HEK293 (cell line): ENCODE results near the gene HEYL.
A peak's percentile ranks its signal among the peaks of the same experiment; 100 is the strongest.

Experiments used
- CTCF ChIA-PET: fragments of 350-600 bp; formaldehyde crosslinking; extraction: SDS; loops from one replicate; lab custom pipeline; 2021; ENCODE audit warnings: antibody characterized with exemption; lab: Yijun Ruan, JAX
- POLR2A ChIA-PET: fragments of 300-600 bp; formaldehyde crosslinking; extraction: SDS; loops from one replicate; lab custom pipeline; 2020; ENCODE audit warnings: antibody characterized with exemption, inconsistent platforms; lab: Yijun Ruan, JAX
- H3K27ac ChIP-seq: fragments of 200-500 bp; sonication (Bioruptor generic); 2 replicates; pipeline ENCODE4 v1.5.1; 2014; ENCODE audit warnings: low read depth, low read length, control low read depth, inconsistent platforms; ENCODE audit errors: extremely low read depth
- H3K36me3 ChIP-seq, 2 experiments: fragments of 200-500 bp in 1 of 2; sonication (Bioruptor generic) in 1 of 2; 1 replicate in 1 of 2; 2 replicates in 1 of 2; pipeline ENCODE4 v1.5.1; 2014 to 2017; ENCODE audit warnings: inconsistent platforms in 2 of 2, low read length in 2 of 2; ENCODE audit not compliant: control insufficient read depth in 2 of 2, insufficient read depth in 1 of 2
- H3K4me1 ChIP-seq: fragments of 200-500 bp; sonication (Bioruptor generic); 2 replicates; pipeline ENCODE4 v1.5.1; 2014; ENCODE audit warnings: mild to moderate bottlenecking, low read length, inconsistent platforms; ENCODE audit not compliant: control insufficient read depth, insufficient read depth
- H3K4me3 ChIP-seq: 2 replicates; pipeline ENCODE4 v1.5.1; 2011; ENCODE audit warnings: low read depth, mild to moderate bottlenecking, control low read depth, low read length, moderate library complexity
- H3K9me3 ChIP-seq: fragments of 200-500 bp; sonication (Bioruptor generic); 2 replicates; pipeline ENCODE4 v1.5.1; 2014; ENCODE audit warnings: low read depth, low read length, inconsistent platforms; ENCODE audit not compliant: control insufficient read depth, insufficient read depth
- BCL11A ChIP-seq: fragments of 450-650 bp; formaldehyde crosslinking; IDR thresholded peaks from 2 replicates; pipeline ENCODE4 v1.5.1; 2016; ENCODE audit warnings: low read depth, missing biosample characterization, missing genetic modification characterization
- EGR2 ChIP-seq: fragments of 450-650 bp; formaldehyde crosslinking; IDR thresholded peaks from 2 replicates; pipeline ENCODE4 v1.5.1; 2016; ENCODE audit warnings: low read depth, missing biosample characterization, missing genetic modification characterization
- GLI4 ChIP-seq: fragments of 450-650 bp; formaldehyde crosslinking; IDR thresholded peaks from 2 replicates; pipeline ENCODE4 v1.5.1; 2016; ENCODE audit warnings: missing biosample characterization, missing genetic modification characterization
- IKZF3 ChIP-seq: fragments of 450-650 bp; IDR thresholded peaks from 2 replicates; pipeline ENCODE4 v1.5.0; 2018; ENCODE audit warnings: missing biosample characterization, mild to moderate bottlenecking, missing genetic modification characterization, moderate library complexity
- KLF1 ChIP-seq: fragments of 450-650 bp; formaldehyde crosslinking; IDR thresholded peaks from 2 replicates; pipeline ENCODE4 v1.5.1; 2016; ENCODE audit warnings: missing biosample characterization, missing genetic modification characterization
- MZF1 ChIP-seq: fragments of 450-650 bp; formaldehyde crosslinking; IDR thresholded peaks from 2 replicates; pipeline ENCODE4 v1.5.1; 2017; ENCODE audit warnings: missing biosample characterization, missing genetic modification characterization, borderline replicate concordance
- PRDM1 ChIP-seq: fragments of 450-650 bp; formaldehyde crosslinking; IDR thresholded peaks from 2 replicates; pipeline ENCODE4; 2016; ENCODE audit warnings: missing biosample characterization, missing genetic modification characterization
- YY2 ChIP-seq: fragments of 450-650 bp; formaldehyde crosslinking; IDR thresholded peaks from 2 replicates; pipeline ENCODE4 v1.5.1; 2016; ENCODE audit warnings: missing biosample characterization, missing genetic modification characterization
- ZBTB1 ChIP-seq: fragments of 450-650 bp; formaldehyde crosslinking; IDR thresholded peaks from 2 replicates; pipeline ENCODE4 v1.5.1; 2016; ENCODE audit warnings: missing biosample characterization, missing genetic modification characterization
- ZBTB21 ChIP-seq: fragments of 450-650 bp; formaldehyde crosslinking; IDR thresholded peaks from 2 replicates; pipeline ENCODE4 v1.5.1; 2017; ENCODE audit warnings: missing biosample characterization, missing genetic modification characterization
- ZBTB49 ChIP-seq: fragments of 450-650 bp; formaldehyde crosslinking; IDR thresholded peaks from 2 replicates; pipeline ENCODE4 v1.5.1; 2016; ENCODE audit warnings: missing biosample characterization, missing genetic modification characterization, low read depth
- ZFHX2 ChIP-seq: fragments of 450-650 bp; formaldehyde crosslinking; conservative IDR thresholded peaks from 2 replicates; pipeline ENCODE4 v1.5.1; 2016; ENCODE audit warnings: missing biosample characterization, missing genetic modification characterization
- ZNF16 ChIP-seq: fragments of 450-650 bp; formaldehyde crosslinking; IDR thresholded peaks from 2 replicates; pipeline ENCODE4 v1.5.1; 2016; ENCODE audit warnings: low read depth, missing biosample characterization, missing genetic modification characterization
- ZNF266 ChIP-seq: fragments of 450-650 bp; formaldehyde crosslinking; IDR thresholded peaks from 2 replicates; pipeline ENCODE4 v1.5.1; 2016; ENCODE audit warnings: missing biosample characterization, missing genetic modification characterization, low read depth
- ZNF274 ChIP-seq, 2 experiments: fragments of 200-500 bp in 1 of 2; fragments of 450-650 bp in 1 of 2; sonication (Bioruptor generic) in 1 of 2; formaldehyde crosslinking in 1 of 2; IDR thresholded peaks; 2 replicates each; pipeline versions ENCODE4 v1.5.1 to v1.6.1; 2014 to 2016; ENCODE audit warnings: borderline replicate concordance in 1 of 2, inconsistent platforms in 1 of 2, low read length in 1 of 2, missing biosample characterization in 1 of 2, missing genetic modification characterization in 1 of 2
- ZNF37A ChIP-seq: fragments of 450-650 bp; IDR thresholded peaks from 2 replicates; pipeline ENCODE4 v1.5.1; 2018; ENCODE audit warnings: missing biosample characterization, missing genetic modification characterization
- ZNF391 ChIP-seq: fragments of 450-650 bp; formaldehyde crosslinking; IDR thresholded peaks from 2 replicates; pipeline ENCODE4 v1.5.1; 2016; ENCODE audit warnings: low read depth, missing biosample characterization, missing genetic modification characterization, borderline replicate concordance
- ZNF426 ChIP-seq: fragments of 450-650 bp; formaldehyde crosslinking; IDR thresholded peaks from 2 replicates; pipeline ENCODE4 v1.5.1; 2017; ENCODE audit warnings: missing biosample characterization, missing genetic modification characterization, mild to moderate bottlenecking, inconsistent platforms, moderate library complexity
- ZNF473 ChIP-seq: fragments of 450-650 bp; formaldehyde crosslinking; IDR thresholded peaks from 2 replicates; pipeline ENCODE4 v1.5.1; 2017; ENCODE audit warnings: missing biosample characterization, missing genetic modification characterization
- ZNF571 ChIP-seq: fragments of 450-650 bp; formaldehyde crosslinking; IDR thresholded peaks from 2 replicates; pipeline ENCODE4 v1.5.0; 2017; ENCODE audit warnings: missing biosample characterization, missing genetic modification characterization
- ZNF670 ChIP-seq: fragments of 450-650 bp; formaldehyde crosslinking; IDR thresholded peaks from 2 replicates; pipeline ENCODE4 v1.5.1; 2016; ENCODE audit warnings: missing biosample characterization, missing genetic modification characterization, low read depth
- ZNF768 ChIP-seq: fragments of 450-650 bp; formaldehyde crosslinking; IDR thresholded peaks from 2 replicates; pipeline ENCODE4 v1.5.1; 2018; ENCODE audit warnings: missing biosample characterization, mild to moderate bottlenecking, missing genetic modification characterization
- TF ChIP-seq, protein P1 (sequence below): fragments of 450-650 bp; formaldehyde crosslinking; optimal IDR thresholded peaks from 2 replicates; pipeline ENCODE3; 2016; ENCODE audit warnings: missing biosample characterization, mild to moderate bottlenecking, missing genetic modification characterization
- TF ChIP-seq, protein P2 (sequence below): fragments of 450-650 bp; formaldehyde crosslinking; IDR thresholded peaks from 2 replicates; pipeline ENCODE4; 2016; ENCODE audit warnings: missing biosample characterization, missing genetic modification characterization
- TF ChIP-seq, protein P3 (sequence below): fragments of 450-650 bp; formaldehyde crosslinking; IDR thresholded peaks from 2 replicates; pipeline ENCODE4 v1.5.1; 2017; ENCODE audit warnings: missing biosample characterization, missing genetic modification characterization

The HEYL gene

DNA sequence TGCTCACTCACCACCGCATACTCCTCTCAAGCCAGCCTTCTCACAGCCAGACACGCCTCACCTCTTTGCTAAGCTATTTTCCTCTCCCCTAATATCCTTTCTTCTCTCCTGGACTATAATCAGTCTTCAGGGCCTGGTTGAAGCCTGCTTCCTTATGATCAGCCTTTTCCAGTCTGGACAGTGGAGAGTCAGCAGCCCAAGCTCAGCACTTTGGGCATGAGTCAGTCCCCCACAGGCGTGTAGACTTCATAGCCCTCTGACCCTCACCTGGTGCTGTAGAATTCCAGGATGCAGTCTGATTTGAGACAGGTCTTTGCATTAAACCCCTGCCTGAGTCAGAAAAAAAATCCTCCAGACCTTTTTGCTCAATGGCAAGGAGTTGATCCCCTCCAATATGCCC, 49.3 kb upstream of the HEYL start (continued):
- TF ChIP-seq ZBTB49 (tag by site-specific recombination) = no peak

GRCh38 chr1:39687243-39687642, 47.8 kb upstream of the HEYL start:
- TF ChIP-seq ZNF37A (tag by site-specific recombination) (no peak), ZNF391 (tag by site-specific recombination) (no peak), ZFHX2 (tag by site-specific recombination) (peak; percentile 38; the same call in 1 of the 2 replicates), EGR2 (tag by site-specific recombination) (peak; percentile 55), PRDM1 (tag by site-specific recombination) (no peak), KLF1 (tag by site-specific recombination) (no peak), ZNF473 (no peak)
- TF ChIP-seq, protein P1, sequence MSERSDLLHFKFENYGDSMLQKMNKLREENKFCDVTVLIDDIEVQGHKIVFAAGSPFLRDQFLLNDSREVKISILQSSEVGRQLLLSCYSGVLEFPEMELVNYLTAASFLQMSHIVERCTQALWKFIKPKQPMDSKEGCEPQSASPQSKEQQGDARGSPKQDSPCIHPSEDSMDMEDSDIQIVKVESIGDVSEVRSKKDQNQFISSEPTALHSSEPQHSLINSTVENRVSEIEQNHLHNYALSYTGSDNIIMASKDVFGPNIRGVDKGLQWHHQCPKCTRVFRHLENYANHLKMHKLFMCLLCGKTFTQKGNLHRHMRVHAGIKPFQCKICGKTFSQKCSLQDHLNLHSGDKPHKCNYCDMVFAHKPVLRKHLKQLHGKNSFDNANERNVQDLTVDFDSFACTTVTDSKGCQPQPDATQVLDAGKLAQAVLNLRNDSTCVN (tag by site-specific recombination) = no peak
- TF ChIP-seq, protein P2, sequence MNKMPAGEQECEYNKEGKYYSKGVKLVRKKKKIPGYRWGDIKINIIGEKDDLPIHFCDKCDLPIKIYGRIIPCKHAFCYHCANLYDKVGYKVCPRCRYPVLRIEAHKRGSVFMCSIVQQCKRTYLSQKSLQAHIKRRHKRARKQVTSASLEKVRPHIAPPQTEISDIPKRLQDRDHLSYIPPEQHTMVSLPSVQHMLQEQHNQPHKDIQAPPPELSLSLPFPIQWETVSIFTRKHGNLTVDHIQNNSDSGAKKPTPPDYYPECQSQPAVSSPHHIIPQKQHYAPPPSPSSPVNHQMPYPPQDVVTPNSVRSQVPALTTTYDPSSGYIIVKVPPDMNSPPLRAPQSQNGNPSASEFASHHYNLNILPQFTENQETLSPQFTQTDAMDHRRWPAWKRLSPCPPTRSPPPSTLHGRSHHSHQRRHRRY (tag by site-specific recombination) = no peak
- TF ChIP-seq, protein P3, sequence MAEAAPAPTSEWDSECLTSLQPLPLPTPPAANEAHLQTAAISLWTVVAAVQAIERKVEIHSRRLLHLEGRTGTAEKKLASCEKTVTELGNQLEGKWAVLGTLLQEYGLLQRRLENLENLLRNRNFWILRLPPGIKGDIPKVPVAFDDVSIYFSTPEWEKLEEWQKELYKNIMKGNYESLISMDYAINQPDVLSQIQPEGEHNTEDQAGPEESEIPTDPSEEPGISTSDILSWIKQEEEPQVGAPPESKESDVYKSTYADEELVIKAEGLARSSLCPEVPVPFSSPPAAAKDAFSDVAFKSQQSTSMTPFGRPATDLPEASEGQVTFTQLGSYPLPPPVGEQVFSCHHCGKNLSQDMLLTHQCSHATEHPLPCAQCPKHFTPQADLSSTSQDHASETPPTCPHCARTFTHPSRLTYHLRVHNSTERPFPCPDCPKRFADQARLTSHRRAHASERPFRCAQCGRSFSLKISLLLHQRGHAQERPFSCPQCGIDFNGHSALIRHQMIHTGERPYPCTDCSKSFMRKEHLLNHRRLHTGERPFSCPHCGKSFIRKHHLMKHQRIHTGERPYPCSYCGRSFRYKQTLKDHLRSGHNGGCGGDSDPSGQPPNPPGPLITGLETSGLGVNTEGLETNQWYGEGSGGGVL (tag by site-specific recombination) = no peak
- CTCF ChIA-PET = interaction anchor here (1.4 kb wide), 1 partner anchor 29 kb away, joined by 11 read pairs; no protein-coding TSS in a partner anchor
- Histone ChIP-seq H3K36me3 (no peaks in the 10 kb centered on the region), H3K4me1 (no peaks in the 10 kb centered on the region), H3K9me3 (no peaks in the 10 kb centered on the region), H3K27ac (no peak overlapping the region), H3K4me3 (no peak overlapping the region)
- POLR2A ChIA-PET = no interaction called here

GRCh38 chr1:39685071-39685470, 45.6 kb upstream of the HEYL start:
- Histone ChIP-seq H3K4me3 (no peak overlapping the region), H3K4me1 (no peaks in the 10 kb centered on the region), H3K36me3 (no peaks in the 10 kb centered on the region), H3K9me3 (no peaks in the 10 kb centered on the region), H3K27ac (no peak overlapping the region)
- ChIA-PET POLR2A (no interaction called here), CTCF (interaction anchor here (2.0 kb wide), 1 partner anchor 27 kb away, joined by 7 read pairs; no protein-coding TSS in a partner anchor)
- no peak for TF ChIP-seq ZNF16 (tag by site-specific recombination)
- no peak for TF ChIP-seq ZNF670 (tag by site-specific recombination)
- TF ChIP-seq YY2 (tag by site-specific recombination) = no peak
- TF ChIP-seq BCL11A = no peak
- no peak for TF ChIP-seq ZNF768
- TF ChIP-seq ZNF274 (IDR thresholded peaks at IDR 0.05; ENCODE audit: low read length) = no peak
- TF ChIP-seq ZNF274 (tag by site-specific recombination; IDR thresholded peaks at IDR 0.05; ENCODE audit: borderline replicate concordance) = no peak
- TF ChIP-seq, protein P3 (tag by site-specific recombination) = no peak
- TF ChIP-seq ZNF266 (tag by site-specific recombination) = no peak
- TF ChIP-seq ZNF571 (tag by site-specific recombination) = no peak
- TF ChIP-seq ZNF426 (tag by site-specific recombination) = no peak
- TF ChIP-seq ZBTB21 (tag by site-specific recombination) = no peak
- no peak for TF ChIP-seq IKZF3 (tag by site-specific recombination)
- no peak for TF ChIP-seq GLI4
- TF ChIP-seq ZBTB1 = no peak
- TF ChIP-seq EGR2 (tag by site-specific recombination) = no peak
- no peak for TF ChIP-seq MZF1 (tag by site-specific recombination)
